HepG2 (cell line): ENCODE results near the gene ZNF189. TPM values are rescaled to one million over a fixed set of nuclear protein-coding genes. Genes with fewer than 3 reads are reported as not detected.

ENCODE experiments used
- AGO1 ChIP-seq: fragments of 200-400 bp; formaldehyde crosslinking; IDR thresholded peaks from 2 replicates; pipeline ENCODE4 v1.6.1; 2017; ENCODE audit warnings: mild to moderate bottlenecking, low read depth, low read length, moderate library complexity; ENCODE audit not compliant: poor library complexity, severe bottlenecking
- DMTF1 ChIP-seq: sonication (generic); formaldehyde crosslinking; IDR thresholded peaks from 2 replicates; pipeline ENCODE4 v1.4.0; 2020; ENCODE audit warnings: mild to moderate bottlenecking, missing genetic modification reagents
- HNRNPL ChIP-seq: fragments of 200-400 bp; formaldehyde crosslinking; IDR thresholded peaks from 2 replicates; pipeline ENCODE4 v1.6.1; 2017; ENCODE audit warnings: mild to moderate bottlenecking, low read depth, low read length
- HNRNPLL ChIP-seq: fragments of 200-400 bp; formaldehyde crosslinking; IDR thresholded peaks from 2 replicates; pipeline ENCODE4 v1.6.1; 2017; ENCODE audit warnings: mild to moderate bottlenecking, low read depth, low read length; ENCODE audit not compliant: poor library complexity, severe bottlenecking
- KAT8 ChIP-seq: IDR thresholded peaks from 2 replicates; pipeline ENCODE4 v1.6.1; 2016; ENCODE audit warnings: missing genetic modification reagents, missing compliant biosample characterization
- RFX3 ChIP-seq: IDR thresholded peaks from 2 replicates; pipeline ENCODE4 v1.6.1; 2016; ENCODE audit warnings: missing biosample characterization, missing genetic modification reagents
- SMYD3 ChIP-seq: sonication (generic); formaldehyde crosslinking; IDR thresholded peaks from 2 replicates; pipeline ENCODE4 v1.8.1; 2023; ENCODE audit warnings: mild to moderate bottlenecking, missing genetic modification reagents
- STAG1 ChIP-seq: sonication (generic); formaldehyde crosslinking; IDR thresholded peaks from 2 replicates; pipeline ENCODE4 v1.4.0; 2020; ENCODE audit warnings: missing genetic modification reagents
- TAF1 ChIP-seq: sonication (generic); formaldehyde crosslinking; IDR thresholded peaks from 2 replicates; pipeline ENCODE4 v1.4.0; 2020; ENCODE audit warnings: missing genetic modification reagents
- ZNF414 ChIP-seq: sonication (generic); formaldehyde crosslinking; IDR thresholded peaks from 2 replicates; pipeline ENCODE4 v1.5.0; 2020; ENCODE audit warnings: missing genetic modification reagents
- ZSCAN12 ChIP-seq: sonication (generic); formaldehyde crosslinking; IDR thresholded peaks from 2 replicates; pipeline ENCODE4 v1.9.0; 2021; ENCODE audit warnings: mild to moderate bottlenecking, missing genetic modification reagents
- ZSCAN22 ChIP-seq: sonication (generic); formaldehyde crosslinking; IDR thresholded peaks from 2 replicates; pipeline ENCODE4 v1.4.0; 2020; ENCODE audit warnings: mild to moderate bottlenecking, missing genetic modification reagents
- polyA plus RNA-seq, 8 experiments: library from polyadenylated mRNA; depleted of rRNA in 3 of 8; stranded (reverse) in 7 of 8; unstranded in 1 of 8; fragments of >200 nt; fragmentation: Illumina TruSeq in 4 of 8; extraction: Trizol in 4 of 8; gene quantifications; 2 replicates each; pipeline versions ENCODE4 v1.2.1 to v1.2.3, GENCODE V29; 2011 to 2016; ENCODE audit warnings: low read depth in 4 of 8, missing spikeins in 1 of 8, mixed read lengths in 1 of 8; ENCODE audit not compliant: insufficient read depth in 1 of 8
- total RNA-seq, 5 experiments: library from RNA; depleted of rRNA; stranded (reverse); fragments of >200 nt; fragmentation: Illumina TruSeq; extraction: Trizol; gene quantifications; 2 replicates each; pipeline ENCODE4 v1.2.3, GENCODE V29; 2016; ENCODE audit warnings: low read depth in 1 of 5
- TF ChIP-seq, protein P1 (sequence below): sonication (generic); formaldehyde crosslinking; IDR thresholded peaks from 2 replicates; pipeline ENCODE4 v1.4.0; 2020; ENCODE audit warnings: missing genetic modification reagents, mild to moderate bottlenecking, borderline replicate concordance
- TF ChIP-seq, protein P2 (sequence below): sonication (generic); formaldehyde crosslinking; IDR thresholded peaks from 2 replicates; pipeline ENCODE4 v1.4.0; 2020; ENCODE audit warnings: missing genetic modification reagents, borderline replicate concordance
- TF ChIP-seq, protein P3 (sequence below): IDR thresholded peaks from 2 replicates; pipeline ENCODE4 v1.4.0; 2020; ENCODE audit warnings: mild to moderate bottlenecking, missing genetic modification reagents

The ZNF189 gene
- total and polyA plus RNA-seq, 2 of the 13 experiments (the other 11 are each of a cell fraction or from before 2014, with no cell fraction given), result 8.4 to 50.0 TPM

- TF ChIP-seq, protein P1, sequence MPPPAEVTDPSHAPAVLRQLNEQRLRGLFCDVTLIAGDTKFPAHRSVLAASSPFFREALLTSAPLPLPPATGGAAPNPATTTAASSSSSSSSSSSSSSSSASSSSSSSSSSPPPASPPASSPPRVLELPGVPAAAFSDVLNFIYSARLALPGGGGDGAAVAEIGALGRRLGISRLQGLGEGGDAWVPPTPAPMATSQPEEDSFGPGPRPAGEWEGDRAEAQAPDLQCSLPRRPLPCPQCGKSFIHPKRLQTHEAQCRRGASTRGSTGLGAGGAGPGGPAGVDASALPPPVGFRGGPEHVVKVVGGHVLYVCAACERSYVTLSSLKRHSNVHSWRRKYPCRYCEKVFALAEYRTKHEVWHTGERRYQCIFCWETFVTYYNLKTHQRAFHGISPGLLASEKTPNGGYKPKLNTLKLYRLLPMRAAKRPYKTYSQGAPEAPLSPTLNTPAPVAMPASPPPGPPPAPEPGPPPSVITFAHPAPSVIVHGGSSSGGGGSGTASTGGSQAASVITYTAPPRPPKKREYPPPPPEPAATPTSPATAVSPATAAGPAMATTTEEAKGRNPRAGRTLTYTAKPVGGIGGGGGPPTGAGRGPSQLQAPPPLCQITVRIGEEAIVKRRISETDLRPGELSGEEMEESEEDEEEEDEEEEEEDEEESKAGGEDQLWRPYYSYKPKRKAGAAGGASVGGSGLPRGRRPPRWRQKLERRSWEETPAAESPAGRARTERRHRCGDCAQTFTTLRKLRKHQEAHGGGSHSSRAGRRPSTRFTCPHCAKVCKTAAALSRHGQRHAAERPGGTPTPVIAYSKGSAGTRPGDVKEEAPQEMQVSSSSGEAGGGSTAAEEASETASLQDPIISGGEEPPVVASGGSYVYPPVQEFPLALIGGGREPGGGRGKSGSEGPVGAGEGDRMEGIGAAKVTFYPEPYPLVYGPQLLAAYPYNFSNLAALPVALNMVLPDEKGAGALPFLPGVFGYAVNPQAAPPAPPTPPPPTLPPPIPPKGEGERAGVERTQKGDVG (CRISPR knock-in tag), result no peak
- TF ChIP-seq, protein P2, sequence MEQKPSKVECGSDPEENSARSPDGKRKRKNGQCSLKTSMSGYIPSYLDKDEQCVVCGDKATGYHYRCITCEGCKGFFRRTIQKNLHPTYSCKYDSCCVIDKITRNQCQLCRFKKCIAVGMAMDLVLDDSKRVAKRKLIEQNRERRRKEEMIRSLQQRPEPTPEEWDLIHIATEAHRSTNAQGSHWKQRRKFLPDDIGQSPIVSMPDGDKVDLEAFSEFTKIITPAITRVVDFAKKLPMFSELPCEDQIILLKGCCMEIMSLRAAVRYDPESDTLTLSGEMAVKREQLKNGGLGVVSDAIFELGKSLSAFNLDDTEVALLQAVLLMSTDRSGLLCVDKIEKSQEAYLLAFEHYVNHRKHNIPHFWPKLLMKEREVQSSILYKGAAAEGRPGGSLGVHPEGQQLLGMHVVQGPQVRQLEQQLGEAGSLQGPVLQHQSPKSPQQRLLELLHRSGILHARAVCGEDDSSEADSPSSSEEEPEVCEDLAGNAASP (CRISPR knock-in tag), result peak; percentile 95; the same call in 1 of the 2 replicates
- TF ChIP-seq STAG1, result peak; percentile 24; the same call in 1 of the 2 replicates
- TF ChIP-seq KAT8 (CRISPR knock-in tag), result peak; percentile 56; the same call in 1 of the 2 replicates
- no peak for TF ChIP-seq ZNF414 (CRISPR knock-in tag)
- TF ChIP-seq AGO1, result no peak
- TF ChIP-seq SMYD3 (CRISPR knock-in tag), result peak; percentile 68; the same call in 1 of the 2 replicates
- TF ChIP-seq HNRNPLL, result no peak
- TF ChIP-seq DMTF1 (CRISPR knock-in tag), result no peak
- TF ChIP-seq, protein P3, sequence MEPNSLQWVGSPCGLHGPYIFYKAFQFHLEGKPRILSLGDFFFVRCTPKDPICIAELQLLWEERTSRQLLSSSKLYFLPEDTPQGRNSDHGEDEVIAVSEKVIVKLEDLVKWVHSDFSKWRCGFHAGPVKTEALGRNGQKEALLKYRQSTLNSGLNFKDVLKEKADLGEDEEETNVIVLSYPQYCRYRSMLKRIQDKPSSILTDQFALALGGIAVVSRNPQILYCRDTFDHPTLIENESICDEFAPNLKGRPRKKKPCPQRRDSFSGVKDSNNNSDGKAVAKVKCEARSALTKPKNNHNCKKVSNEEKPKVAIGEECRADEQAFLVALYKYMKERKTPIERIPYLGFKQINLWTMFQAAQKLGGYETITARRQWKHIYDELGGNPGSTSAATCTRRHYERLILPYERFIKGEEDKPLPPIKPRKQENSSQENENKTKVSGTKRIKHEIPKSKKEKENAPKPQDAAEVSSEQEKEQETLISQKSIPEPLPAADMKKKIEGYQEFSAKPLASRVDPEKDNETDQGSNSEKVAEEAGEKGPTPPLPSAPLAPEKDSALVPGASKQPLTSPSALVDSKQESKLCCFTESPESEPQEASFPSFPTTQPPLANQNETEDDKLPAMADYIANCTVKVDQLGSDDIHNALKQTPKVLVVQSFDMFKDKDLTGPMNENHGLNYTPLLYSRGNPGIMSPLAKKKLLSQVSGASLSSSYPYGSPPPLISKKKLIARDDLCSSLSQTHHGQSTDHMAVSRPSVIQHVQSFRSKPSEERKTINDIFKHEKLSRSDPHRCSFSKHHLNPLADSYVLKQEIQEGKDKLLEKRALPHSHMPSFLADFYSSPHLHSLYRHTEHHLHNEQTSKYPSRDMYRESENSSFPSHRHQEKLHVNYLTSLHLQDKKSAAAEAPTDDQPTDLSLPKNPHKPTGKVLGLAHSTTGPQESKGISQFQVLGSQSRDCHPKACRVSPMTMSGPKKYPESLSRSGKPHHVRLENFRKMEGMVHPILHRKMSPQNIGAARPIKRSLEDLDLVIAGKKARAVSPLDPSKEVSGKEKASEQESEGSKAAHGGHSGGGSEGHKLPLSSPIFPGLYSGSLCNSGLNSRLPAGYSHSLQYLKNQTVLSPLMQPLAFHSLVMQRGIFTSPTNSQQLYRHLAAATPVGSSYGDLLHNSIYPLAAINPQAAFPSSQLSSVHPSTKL, result peak; percentile 97
- TF ChIP-seq ZSCAN22 (CRISPR knock-in tag), result no peak
- no peak for TF ChIP-seq RFX3 (CRISPR knock-in tag)
- no peak for TF ChIP-seq TAF1
- no peak for TF ChIP-seq HNRNPL
- TF ChIP-seq ZSCAN12 (CRISPR knock-in tag), result no peak
These were observed 23.0 kb downstream of the ZNF189 start (continued) for GRCh38 chr9:101421653-101422065.
